Stimulated activated naive CD4-positive, alpha-beta T cell treated with Interleukin-2 at 50 U/mL for 16 hours (primary cell): Measurements from ENCODE around the gene AQP3.
"Not testable (repeated sequence)": the region's sequence is repeated elsewhere in the genome, so short reads cannot be mapped to it uniquely, and the experiment has no call there.

Experiments used
- DNase-seq: peaks from one replicate; lab custom pipeline; 2025; lab: John Stamatoyannopoulos, UW

The AQP3 gene

GRCh38 chr9:33446946-33447798 is at the start of gene AQP3:
Gene AQP3 (minus strand): TSS chr9:33447593. CDS start chr9:33447530, 63 bp downstream.
- peak; percentile 65 for DNase-seq

GRCh38 chr9:33493819-33494218 is 46.4 kb upstream of the AQP3 start:
- DNase-seq: not testable (repeated sequence)

- DNase-seq: no peak
Measured at GRCh38 chr9:33489066-33489465, 41.7 kb upstream of the AQP3 start.

GRCh38 chr9:33485312-33485711 is 37.9 kb upstream of the AQP3 start:
- DNase-seq: not testable (repeated sequence)

GRCh38 chr9:33480976-33481375 is 33.6 kb upstream of the AQP3 start:
- DNase-seq: no peak

GRCh38 chr9:33480106-33480505 is 32.7 kb upstream of the AQP3 start:
- DNase-seq: no peak

- DNase-seq: no peak
Measured at GRCh38 chr9:33476503-33476902, 29.1 kb upstream of the AQP3 start.

- DNase-seq: no peak
Measured at GRCh38 chr9:33475357-33475756, 28.0 kb upstream of the AQP3 start.

- DNase-seq: peak; percentile 98
Measured at GRCh38 chr9:33473643-33474352, 26.4 kb upstream of the AQP3 start, which contains the start of gene NOL6. Gene NOL6 (minus strand): TSS chr9:33473924. CDS start chr9:33473842, 82 bp downstream.

- DNase-seq: no peak
Measured at GRCh38 chr9:33472881-33473615, 25.7 kb upstream of the AQP3 start.

- no peak for DNase-seq
Measured at GRCh38 chr9:33472171-33472880, 24.9 kb upstream of the AQP3 start.

GRCh38 chr9:33471361-33471760 is 24.0 kb upstream of the AQP3 start:
- DNase-seq: no peak

GRCh38 chr9:33469891-33470290 is 22.5 kb upstream of the AQP3 start:
- no peak for DNase-seq

GRCh38 chr9:33468797-33469621 is 21.6 kb upstream of the AQP3 start:
- no peak for DNase-seq

- DNase-seq: no peak
Measured at GRCh38 chr9:33468215-33468730, 20.9 kb upstream of the AQP3 start.

- DNase-seq: no peak
Measured at GRCh38 chr9:33467526-33467925, 20.1 kb upstream of the AQP3 start.

- peak; percentile 64 for DNase-seq
Measured at GRCh38 chr9:33466565-33467495, 19.4 kb upstream of the AQP3 start.

- no peak for DNase-seq
Measured at GRCh38 chr9:33465596-33466564, 18.5 kb upstream of the AQP3 start.
